Measurements from ENCODE around the gene SHH.

Gene SHH

GRCh38 chr7:155790666-155791065 is 21.6 kb downstream of the SHH start:
- no peak for DNase-seq

- no peak for DNase-seq
Observed at GRCh38 chr7:155789001-155789725, 23.1 kb downstream of the SHH start.

- no peak for DNase-seq
Observed at GRCh38 chr7:155788616-155789000, 23.7 kb downstream of the SHH start.

- no peak for DNase-seq
Observed at GRCh38 chr7:155787171-155787851, 25.0 kb downstream of the SHH start.

- no peak for DNase-seq
Observed at GRCh38 chr7:155786491-155786890, 25.8 kb downstream of the SHH start.

- no peak for DNase-seq
Observed at GRCh38 chr7:155785536-155785935, 26.7 kb downstream of the SHH start.

GRCh38 chr7:155782466-155782865 is 29.8 kb downstream of the SHH start:
- DNase-seq: no peak

- no peak for DNase-seq
Observed at GRCh38 chr7:155781433-155781832, 30.8 kb downstream of the SHH start.

- DNase-seq: no peak
Observed at GRCh38 chr7:155780884-155781283, 31.4 kb downstream of the SHH start.

GRCh38 chr7:155778349-155778748 is 33.9 kb downstream of the SHH start:
- no peak for DNase-seq

GRCh38 chr7:155776606-155777005 is 35.7 kb downstream of the SHH start:
- DNase-seq: no peak

- DNase-seq: no peak
Observed at GRCh38 chr7:155775691-155776090, 36.6 kb downstream of the SHH start.

GRCh38 chr7:155774947-155775346 is 37.3 kb downstream of the SHH start:
- DNase-seq: no peak

GRCh38 chr7:155773531-155773930 is 38.7 kb downstream of the SHH start:
- DNase-seq: no peak

- no peak for DNase-seq
Observed at GRCh38 chr7:155770241-155770640, 42.0 kb downstream of the SHH start.

- no peak for DNase-seq
Observed at GRCh38 chr7:155769701-155770100, 42.6 kb downstream of the SHH start.

GRCh38 chr7:155766966-155767916 is 45.0 kb downstream of the SHH start:
- DNase-seq: no peak

GRCh38 chr7:155766386-155766785 is 45.9 kb downstream of the SHH start:
- DNase-seq: no peak

- DNase-seq: no peak
Observed at GRCh38 chr7:155765458-155765857, 46.8 kb downstream of the SHH start.

GRCh38 chr7:155764438-155764793 is 47.8 kb downstream of the SHH start:
- no peak for DNase-seq

GRCh38 chr7:155763691-155764437 is 48.4 kb downstream of the SHH start:
- DNase-seq: no peak

GRCh38 chr7:155763122-155763521 is 49.1 kb downstream of the SHH start:
- DNase-seq: no peak

GRCh38 chr7:155762655-155763054 is 49.6 kb downstream of the SHH start:
- DNase-seq: no peak

All from SHP77 (cell line).